Astrocyte of the spinal cord (primary cell): ENCODE results near the gene SPEM3.

Experiments
- DNase-seq: peaks from one replicate; pipeline ENCODE4 v3.0.0; 2011; ENCODE audit warnings: low read depth, low spot score
- H3K4me3 ChIP-seq: 2 replicates; pipeline ENCODE4 v1.5.1; 2011; ENCODE audit warnings: low read depth, mild to moderate bottlenecking, low read length, moderate library complexity
- CTCF ChIP-seq: IDR thresholded peaks from 2 replicates; pipeline ENCODE4 v1.5.1; 2012; ENCODE audit warnings: low read depth, mild to moderate bottlenecking, low read length, inconsistent platforms
- in situ Hi-C: cut with HindIII; loops from 2 replicates; pipeline ENCODE4 v1.10.0; 2017; ENCODE audit warnings: low sequenced_read_pairs

The SPEM3 gene

GRCh38 chr17:7440113-7440833 is 11.6 kb downstream of the SPEM3 start:
- in situ Hi-C loops, result no loop called here
- TF ChIP-seq CTCF, result no peak
- DNase-seq, result peak; percentile 6
- peak overlapping the region; percentile 39 for H3K4me3 ChIP-seq

- peak; percentile 29 for DNase-seq
- in situ Hi-C loops, result no loop called here
- peak overlapping the region; percentile 39 for H3K4me3 ChIP-seq
- TF ChIP-seq CTCF, result no peak
Measured at GRCh38 chr17:7440834-7441195, 12.2 kb downstream of the SPEM3 start.

- H3K4me3 ChIP-seq, result no peak overlapping the region
- no peak for TF ChIP-seq CTCF
- in situ Hi-C loops, result no loop called here
- no peak for DNase-seq
Measured at GRCh38 chr17:7441266-7441665, 12.6 kb downstream of the SPEM3 start.

GRCh38 chr17:7442142-7442541 is 13.5 kb downstream of the SPEM3 start:
- H3K4me3 ChIP-seq, result no peak overlapping the region
- TF ChIP-seq CTCF, result no peak
- DNase-seq, result no peak
- in situ Hi-C loops, result no loop called here

- peak; percentile 47 for DNase-seq
- in situ Hi-C loops, result no loop called here
- no peak overlapping the region for H3K4me3 ChIP-seq
- no peak for TF ChIP-seq CTCF
Measured at GRCh38 chr17:7443499-7444485, 15.1 kb downstream of the SPEM3 start.

- no peak for TF ChIP-seq CTCF
- DNase-seq, result peak; percentile 10
- peak within 1 kb of the TSS; percentile 29 for H3K4me3 ChIP-seq
- in situ Hi-C loops, result no loop called here
Measured at GRCh38 chr17:7444682-7445618, 16.3 kb downstream of the SPEM3 start, which contains the start of gene CHRNB1. Gene CHRNB1, plus strand, starts transcription at chr17:7445061. Its CDS starts 67 bp downstream, at chr17:7445128.
